GM13977 (cell line): Measurements from ENCODE around the gene COMMD1.

Experiments
- DNase-seq: peaks from one replicate; pipeline ENCODE4 v3.0.0; 2012; ENCODE audit warnings: low spot score
- in situ Hi-C: fragments of 300-500 bp; cut with MboI; formaldehyde crosslinking; loops from one replicate; pipeline ENCODE4 v1.12.0; 2022; ENCODE audit warnings: low sequenced_read_pairs, low pct_unique_long_range_greater_than_20kb, mixed read lengths, inconsistent platforms; ENCODE audit not compliant: unreplicated experiment
- TF ChIP-seq, protein P1 (sequence below): IDR thresholded peaks from 2 replicates; pipeline ENCODE4 v1.5.1; 2012; ENCODE audit warnings: mild to moderate bottlenecking, control low read depth; ENCODE audit not compliant: insufficient read depth; ENCODE audit errors: extremely low read depth, missing control alignments

COMMD1 gene

DNA sequence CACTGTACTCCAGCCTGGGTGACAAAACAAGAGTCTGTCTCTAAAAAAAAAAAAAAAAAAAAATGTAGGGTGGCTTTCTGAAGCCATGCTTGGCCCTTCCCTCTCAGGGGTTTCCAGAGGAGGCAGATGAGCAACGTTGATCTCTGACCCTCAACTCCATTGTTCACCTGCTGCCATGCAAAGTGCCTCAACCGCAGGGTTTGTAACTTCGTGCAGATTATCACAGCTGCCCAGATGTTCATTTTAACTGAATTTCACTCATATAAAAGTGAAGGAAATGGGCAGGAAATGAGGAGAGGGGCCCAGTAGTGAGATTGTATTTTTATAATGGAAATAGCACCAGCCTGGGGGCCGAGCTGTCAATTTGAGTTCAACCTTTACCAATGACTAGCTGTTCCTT lies 275.5 kb downstream of the COMMD1 start:
- TF ChIP-seq, protein P1, sequence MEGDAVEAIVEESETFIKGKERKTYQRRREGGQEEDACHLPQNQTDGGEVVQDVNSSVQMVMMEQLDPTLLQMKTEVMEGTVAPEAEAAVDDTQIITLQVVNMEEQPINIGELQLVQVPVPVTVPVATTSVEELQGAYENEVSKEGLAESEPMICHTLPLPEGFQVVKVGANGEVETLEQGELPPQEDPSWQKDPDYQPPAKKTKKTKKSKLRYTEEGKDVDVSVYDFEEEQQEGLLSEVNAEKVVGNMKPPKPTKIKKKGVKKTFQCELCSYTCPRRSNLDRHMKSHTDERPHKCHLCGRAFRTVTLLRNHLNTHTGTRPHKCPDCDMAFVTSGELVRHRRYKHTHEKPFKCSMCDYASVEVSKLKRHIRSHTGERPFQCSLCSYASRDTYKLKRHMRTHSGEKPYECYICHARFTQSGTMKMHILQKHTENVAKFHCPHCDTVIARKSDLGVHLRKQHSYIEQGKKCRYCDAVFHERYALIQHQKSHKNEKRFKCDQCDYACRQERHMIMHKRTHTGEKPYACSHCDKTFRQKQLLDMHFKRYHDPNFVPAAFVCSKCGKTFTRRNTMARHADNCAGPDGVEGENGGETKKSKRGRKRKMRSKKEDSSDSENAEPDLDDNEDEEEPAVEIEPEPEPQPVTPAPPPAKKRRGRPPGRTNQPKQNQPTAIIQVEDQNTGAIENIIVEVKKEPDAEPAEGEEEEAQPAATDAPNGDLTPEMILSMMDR = no peak
- no peak for DNase-seq
- in situ Hi-C loops = no loop called here

DNA sequence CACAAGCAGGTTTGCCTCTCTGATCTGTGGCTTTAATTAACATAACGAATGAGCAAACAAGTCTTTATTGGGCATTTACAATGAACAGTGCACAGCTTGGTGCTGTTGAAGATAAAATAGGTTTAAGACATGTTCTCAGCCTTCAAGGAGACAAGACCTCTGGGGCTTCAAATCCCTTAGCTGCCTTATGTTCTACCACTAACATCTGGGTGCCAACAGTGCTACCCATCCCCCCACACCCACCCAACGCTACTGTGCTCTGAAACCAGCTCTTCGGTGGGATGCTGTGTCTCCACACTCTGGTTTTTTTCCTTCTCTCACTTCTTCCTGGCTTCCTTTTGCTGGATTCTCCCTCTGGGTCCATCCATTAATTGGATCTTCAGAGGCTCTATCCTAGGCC lies 276.4 kb downstream of the COMMD1 start:
- in situ Hi-C loops = no loop called here
- DNase-seq = no peak
- TF ChIP-seq, protein P1 = no peak

DNA sequence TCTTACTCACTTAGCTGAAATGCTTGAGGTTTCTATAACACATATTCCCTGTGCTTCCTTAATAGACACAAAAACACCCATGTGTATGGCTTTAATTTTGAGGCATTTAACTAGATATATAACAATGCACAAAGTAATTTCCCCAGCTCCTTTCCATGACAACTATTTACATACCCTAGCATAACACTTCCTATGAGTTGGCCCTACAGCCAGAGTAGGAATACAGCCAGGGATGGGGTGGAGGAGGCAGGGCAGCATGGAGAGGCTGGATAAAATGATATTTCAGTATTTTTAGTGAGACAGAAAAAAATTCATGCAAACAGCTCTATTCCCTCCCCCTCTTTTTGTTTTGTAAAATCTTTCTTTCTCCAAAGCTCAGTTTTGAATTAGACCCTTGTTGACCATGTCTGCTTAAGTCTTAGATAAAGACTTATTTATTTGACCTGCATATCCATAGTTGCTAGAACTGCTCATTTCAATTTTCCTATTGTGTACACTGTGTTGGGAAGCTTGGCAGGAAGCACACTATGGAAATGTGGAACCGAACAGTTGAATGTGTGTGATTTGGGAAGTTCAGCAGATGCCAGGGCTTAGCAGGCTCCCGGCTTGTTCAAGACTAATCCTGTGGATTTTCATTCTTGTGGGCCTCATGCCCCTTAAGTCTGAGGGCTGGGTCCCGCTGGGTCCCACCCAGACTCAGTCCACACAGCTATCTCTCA lies 279.2 kb downstream of the COMMD1 start:
- DNase-seq = no peak
- TF ChIP-seq, protein P1 = no peak
- in situ Hi-C loops = no loop called here
